ENCODE results near the gene B4GAT1. TPM values are rescaled to one million over a fixed set of nuclear protein-coding genes. Genes with fewer than 3 reads are reported as not detected.

B4GAT1 gene
- total and polyA plus RNA-seq, 2 of the 13 experiments (the other 11 are each of a cell fraction or from before 2014, with no cell fraction given), result 40.4 to 109 TPM

DNA sequence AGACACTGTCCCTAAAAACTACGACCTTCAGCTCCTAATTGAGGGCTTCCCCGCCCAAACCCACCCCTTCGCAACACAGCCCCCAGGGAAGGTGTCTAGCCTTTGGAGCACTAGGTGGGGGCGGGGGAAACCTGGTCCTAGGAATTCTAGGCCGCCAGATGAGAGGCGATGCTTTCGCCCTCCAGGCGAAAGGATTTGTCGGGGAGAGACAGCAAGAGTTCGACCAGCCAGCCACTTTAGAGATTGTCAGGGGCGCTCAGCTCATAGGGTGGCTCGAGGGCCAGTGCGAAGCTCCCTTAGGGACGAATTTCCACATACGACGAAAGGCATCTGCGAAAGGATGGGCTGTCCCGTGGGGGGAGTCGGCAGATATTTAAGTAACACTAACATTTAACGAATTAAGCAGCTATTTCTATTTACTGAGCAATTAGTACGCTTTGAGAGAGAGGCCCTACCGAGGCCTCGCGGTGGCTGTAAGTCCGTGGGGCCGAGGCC is 35.9 kb downstream of the B4GAT1 start (continued):
- TF ChIP-seq HDAC1 (CRISPR knock-in tag; IDR thresholded peaks at IDR 0.05) (no peak; the same call in 1 of the 2 replicates), MBNL3 (CRISPR knock-in tag; conservative IDR thresholded peaks at IDR 0.05) (no peak), ZNF644 (CRISPR knock-in tag; IDR thresholded peaks at IDR 0.05; ENCODE audit: low read depth) (no peak), NR2F6 (IDR thresholded peaks at IDR 0.05) (no peak), NR2F6 (CRISPR knock-in tag; IDR thresholded peaks at IDR 0.05) (no peak), JUN (CRISPR knock-in tag; IDR thresholded peaks at IDR 0.05) (no peak), REPIN1 (CRISPR knock-in tag; IDR thresholded peaks at IDR 0.05; ENCODE audit: borderline replicate concordance, low read depth) (no peak), ZNF772 (CRISPR knock-in tag; IDR thresholded peaks at IDR 0.05) (no peak), ZNF841 (CRISPR knock-in tag; IDR thresholded peaks at IDR 0.05; ENCODE audit: borderline replicate concordance) (no peak), MED13 (CRISPR knock-in tag; IDR thresholded peaks at IDR 0.05) (no peak), SMARCE1 (IDR thresholded peaks at IDR 0.05; ENCODE audit: borderline replicate concordance) (no peak), MAFG (CRISPR knock-in tag; IDR thresholded peaks at IDR 0.05) (no peak), POLR2AphosphoS2 (IDR thresholded peaks at IDR 0.05; ENCODE audit: low read depth, low read length) (no peak), JARID2 (CRISPR knock-in tag; IDR thresholded peaks at IDR 0.05; ENCODE audit: insufficient replicate concordance) (no peak), ELF4 (CRISPR knock-in tag; IDR thresholded peaks at IDR 0.05; ENCODE audit: borderline replicate concordance) (no peak), ZNF263 (CRISPR knock-in tag; IDR thresholded peaks at IDR 0.05) (no peak)
- TF ChIP-seq, protein P1, sequence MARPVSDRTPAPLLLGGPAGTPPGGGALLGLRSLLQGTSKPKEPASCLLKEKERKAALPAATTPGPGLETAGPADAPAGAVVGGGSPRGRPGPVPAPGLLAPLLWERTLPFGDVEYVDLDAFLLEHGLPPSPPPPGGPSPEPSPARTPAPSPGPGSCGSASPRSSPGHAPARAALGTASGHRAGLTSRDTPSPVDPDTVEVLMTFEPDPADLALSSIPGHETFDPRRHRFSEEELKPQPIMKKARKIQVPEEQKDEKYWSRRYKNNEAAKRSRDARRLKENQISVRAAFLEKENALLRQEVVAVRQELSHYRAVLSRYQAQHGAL (CRISPR knock-in tag; IDR thresholded peaks at IDR 0.05; ENCODE audit: not compliant biosample characterization), result no peak
- TF ChIP-seq, protein P2, sequence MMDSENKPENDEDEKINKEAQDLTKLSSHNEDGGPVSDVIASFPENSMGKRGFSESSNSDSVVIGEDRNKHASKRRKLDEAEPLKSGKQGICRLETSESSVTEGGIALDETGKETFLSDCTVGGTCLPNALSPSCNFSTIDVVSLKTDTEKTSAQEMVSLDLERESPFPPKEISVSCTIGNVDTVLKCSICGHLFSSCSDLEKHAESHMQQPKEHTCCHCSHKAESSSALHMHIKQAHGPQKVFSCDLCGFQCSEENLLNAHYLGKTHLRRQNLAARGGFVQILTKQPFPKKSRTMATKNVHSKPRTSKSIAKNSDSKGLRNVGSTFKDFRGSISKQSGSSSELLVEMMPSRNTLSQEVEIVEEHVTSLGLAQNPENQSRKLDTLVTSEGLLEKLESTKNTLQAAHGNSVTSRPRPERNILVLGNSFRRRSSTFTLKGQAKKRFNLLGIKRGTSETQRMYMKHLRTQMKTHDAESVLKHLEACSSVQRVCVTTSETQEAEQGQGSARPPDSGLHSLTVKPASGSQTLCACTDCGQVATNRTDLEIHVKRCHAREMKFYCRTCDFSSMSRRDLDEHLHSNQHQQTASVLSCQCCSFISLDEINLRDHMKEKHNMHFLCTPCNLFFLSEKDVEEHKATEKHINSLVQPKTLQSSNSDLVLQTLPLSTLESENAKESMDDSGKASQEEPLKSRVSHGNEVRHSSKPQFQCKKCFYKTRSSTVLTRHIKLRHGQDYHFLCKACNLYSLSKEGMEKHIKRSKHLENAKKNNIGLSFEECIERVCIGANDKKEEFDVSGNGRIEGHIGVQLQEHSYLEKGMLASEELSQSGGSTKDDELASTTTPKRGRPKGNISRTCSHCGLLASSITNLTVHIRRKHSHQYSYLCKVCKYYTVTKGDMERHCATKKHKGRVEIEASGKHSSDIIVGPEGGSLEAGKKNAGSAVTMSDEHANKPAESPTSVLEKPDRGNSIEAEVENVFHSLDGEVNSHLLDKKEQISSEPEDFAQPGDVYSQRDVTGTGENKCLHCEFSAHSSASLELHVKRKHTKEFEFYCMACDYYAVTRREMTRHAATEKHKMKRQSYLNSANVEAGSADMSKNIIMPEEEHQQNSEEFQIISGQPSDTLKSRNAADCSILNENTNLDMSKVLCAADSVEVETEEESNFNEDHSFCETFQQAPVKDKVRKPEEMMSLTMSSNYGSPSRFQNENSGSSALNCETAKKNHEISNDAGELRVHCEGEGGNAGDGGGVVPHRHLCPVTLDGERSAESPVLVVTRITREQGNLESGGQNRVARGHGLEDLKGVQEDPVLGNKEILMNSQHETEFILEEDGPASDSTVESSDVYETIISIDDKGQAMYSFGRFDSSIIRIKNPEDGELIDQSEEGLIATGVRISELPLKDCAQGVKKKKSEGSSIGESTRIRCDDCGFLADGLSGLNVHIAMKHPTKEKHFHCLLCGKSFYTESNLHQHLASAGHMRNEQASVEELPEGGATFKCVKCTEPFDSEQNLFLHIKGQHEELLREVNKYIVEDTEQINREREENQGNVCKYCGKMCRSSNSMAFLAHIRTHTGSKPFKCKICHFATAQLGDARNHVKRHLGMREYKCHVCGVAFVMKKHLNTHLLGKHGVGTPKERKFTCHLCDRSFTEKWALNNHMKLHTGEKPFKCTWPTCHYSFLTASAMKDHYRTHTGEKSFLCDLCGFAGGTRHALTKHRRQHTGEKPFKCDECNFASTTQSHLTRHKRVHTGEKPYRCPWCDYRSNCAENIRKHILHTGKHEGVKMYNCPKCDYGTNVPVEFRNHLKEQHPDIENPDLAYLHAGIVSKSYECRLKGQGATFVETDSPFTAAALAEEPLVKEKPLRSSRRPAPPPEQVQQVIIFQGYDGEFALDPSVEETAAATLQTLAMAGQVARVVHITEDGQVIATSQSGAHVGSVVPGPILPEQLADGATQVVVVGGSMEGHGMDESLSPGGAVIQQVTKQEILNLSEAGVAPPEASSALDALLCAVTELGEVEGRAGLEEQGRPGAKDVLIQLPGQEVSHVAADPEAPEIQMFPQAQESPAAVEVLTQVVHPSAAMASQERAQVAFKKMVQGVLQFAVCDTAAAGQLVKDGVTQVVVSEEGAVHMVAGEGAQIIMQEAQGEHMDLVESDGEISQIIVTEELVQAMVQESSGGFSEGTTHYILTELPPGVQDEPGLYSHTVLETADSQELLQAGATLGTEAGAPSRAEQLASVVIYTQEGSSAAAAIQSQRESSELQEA (CRISPR knock-in tag; IDR thresholded peaks at IDR 0.05; ENCODE audit: not compliant biosample characterization), result no peak
- TF ChIP-seq, protein P3, sequence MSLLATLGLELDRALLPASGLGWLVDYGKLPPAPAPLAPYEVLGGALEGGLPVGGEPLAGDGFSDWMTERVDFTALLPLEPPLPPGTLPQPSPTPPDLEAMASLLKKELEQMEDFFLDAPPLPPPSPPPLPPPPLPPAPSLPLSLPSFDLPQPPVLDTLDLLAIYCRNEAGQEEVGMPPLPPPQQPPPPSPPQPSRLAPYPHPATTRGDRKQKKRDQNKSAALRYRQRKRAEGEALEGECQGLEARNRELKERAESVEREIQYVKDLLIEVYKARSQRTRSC (CRISPR knock-in tag; IDR thresholded peaks at IDR 0.05; ENCODE audit: low read depth), result no peak
- TF ChIP-seq, protein P4, sequence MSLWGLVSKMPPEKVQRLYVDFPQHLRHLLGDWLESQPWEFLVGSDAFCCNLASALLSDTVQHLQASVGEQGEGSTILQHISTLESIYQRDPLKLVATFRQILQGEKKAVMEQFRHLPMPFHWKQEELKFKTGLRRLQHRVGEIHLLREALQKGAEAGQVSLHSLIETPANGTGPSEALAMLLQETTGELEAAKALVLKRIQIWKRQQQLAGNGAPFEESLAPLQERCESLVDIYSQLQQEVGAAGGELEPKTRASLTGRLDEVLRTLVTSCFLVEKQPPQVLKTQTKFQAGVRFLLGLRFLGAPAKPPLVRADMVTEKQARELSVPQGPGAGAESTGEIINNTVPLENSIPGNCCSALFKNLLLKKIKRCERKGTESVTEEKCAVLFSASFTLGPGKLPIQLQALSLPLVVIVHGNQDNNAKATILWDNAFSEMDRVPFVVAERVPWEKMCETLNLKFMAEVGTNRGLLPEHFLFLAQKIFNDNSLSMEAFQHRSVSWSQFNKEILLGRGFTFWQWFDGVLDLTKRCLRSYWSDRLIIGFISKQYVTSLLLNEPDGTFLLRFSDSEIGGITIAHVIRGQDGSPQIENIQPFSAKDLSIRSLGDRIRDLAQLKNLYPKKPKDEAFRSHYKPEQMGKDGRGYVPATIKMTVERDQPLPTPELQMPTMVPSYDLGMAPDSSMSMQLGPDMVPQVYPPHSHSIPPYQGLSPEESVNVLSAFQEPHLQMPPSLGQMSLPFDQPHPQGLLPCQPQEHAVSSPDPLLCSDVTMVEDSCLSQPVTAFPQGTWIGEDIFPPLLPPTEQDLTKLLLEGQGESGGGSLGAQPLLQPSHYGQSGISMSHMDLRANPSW (CRISPR knock-in tag; IDR thresholded peaks at IDR 0.05; ENCODE audit: borderline replicate concordance), result no peak
